ENCODE results near the gene IL32.
A peak's percentile ranks its signal among the peaks of the same experiment; 100 is the strongest.
"Not testable (repeated sequence)": the region's sequence is repeated elsewhere in the genome, so short reads cannot be mapped to it uniquely, and the experiment has no call there.

IL32 gene

DNA sequence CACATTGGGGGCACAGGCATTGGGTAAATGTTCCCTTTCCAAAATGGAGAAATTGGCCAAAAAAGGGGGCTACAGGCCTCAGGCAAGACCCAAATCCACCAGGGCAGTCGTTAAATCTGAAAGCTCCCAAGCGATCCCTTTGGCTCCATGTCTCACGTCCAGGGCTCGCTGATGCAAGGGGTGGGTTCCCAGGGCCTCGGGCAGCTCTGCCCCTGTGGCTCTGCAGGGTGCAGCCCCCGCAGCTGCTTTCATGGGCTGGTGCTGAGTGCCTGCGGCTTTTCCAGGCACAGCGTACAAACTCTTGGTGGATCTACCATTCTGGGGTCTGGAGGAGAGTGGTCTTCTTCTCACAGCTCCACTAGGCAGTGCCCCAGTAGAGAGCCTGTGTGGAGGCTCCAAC, 18.0 kb downstream of the IL32 start:
- DNase-seq; intact Hi-C loops (cut with DNase I): not testable (repeated sequence)

DNA sequence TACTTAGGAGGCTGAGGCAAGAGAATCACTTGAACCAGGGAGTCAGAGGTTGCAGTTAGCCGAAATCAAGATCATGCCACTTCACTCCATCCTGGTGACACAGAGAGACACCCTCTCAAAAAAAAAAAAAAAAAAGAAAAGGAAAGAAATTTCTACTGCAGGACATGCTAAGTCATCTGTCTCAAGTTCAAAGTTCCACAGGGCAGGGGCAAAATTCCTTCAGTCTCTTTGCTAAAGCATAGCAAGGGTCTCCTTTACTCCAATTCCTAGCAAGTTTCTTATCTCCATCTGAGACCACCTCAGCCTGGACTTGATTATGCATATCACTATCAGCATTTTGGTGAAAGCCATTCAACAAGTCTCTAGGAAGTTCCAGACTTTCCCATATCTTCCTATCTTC, 19.1 kb downstream of the IL32 start:
- intact Hi-C loops (cut with DNase I): no loop called here
- DNase-seq: no peak

DNA sequence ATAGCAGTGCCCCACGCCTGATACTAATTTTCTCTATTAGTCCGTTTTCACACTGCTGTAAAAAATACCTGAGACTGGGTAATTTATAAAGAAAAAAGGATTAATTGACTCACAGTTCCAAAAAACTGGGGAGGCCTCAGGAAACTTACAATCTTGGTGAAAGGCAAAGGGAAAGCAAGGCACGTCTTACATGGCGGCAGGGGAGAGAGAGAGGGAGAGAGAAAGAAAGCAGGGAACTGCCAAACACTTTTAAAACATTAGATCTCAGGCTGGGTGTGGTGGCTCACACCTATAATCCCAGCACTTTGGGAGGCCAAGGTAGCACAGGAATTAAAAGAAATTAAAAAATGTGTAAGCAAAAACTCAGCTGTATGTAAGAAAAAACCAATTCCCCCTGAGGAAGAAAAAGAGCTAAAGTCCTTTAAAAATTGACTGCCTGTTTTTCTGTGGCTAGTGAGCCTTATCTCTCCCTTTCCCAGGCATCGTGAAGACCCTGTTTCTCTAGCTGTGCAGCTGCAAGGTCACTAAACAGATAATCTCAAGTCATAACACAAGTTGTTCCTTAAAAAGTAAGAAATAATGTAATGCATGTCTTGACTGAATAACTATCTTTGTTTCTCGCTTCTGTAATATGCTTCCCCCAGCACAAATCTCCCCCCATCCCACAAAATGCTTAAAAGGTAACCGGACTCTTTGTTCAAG, 19.7 kb downstream of the IL32 start:
- no peak for DNase-seq
- intact Hi-C loops (cut with DNase I): no loop called here

DNA sequence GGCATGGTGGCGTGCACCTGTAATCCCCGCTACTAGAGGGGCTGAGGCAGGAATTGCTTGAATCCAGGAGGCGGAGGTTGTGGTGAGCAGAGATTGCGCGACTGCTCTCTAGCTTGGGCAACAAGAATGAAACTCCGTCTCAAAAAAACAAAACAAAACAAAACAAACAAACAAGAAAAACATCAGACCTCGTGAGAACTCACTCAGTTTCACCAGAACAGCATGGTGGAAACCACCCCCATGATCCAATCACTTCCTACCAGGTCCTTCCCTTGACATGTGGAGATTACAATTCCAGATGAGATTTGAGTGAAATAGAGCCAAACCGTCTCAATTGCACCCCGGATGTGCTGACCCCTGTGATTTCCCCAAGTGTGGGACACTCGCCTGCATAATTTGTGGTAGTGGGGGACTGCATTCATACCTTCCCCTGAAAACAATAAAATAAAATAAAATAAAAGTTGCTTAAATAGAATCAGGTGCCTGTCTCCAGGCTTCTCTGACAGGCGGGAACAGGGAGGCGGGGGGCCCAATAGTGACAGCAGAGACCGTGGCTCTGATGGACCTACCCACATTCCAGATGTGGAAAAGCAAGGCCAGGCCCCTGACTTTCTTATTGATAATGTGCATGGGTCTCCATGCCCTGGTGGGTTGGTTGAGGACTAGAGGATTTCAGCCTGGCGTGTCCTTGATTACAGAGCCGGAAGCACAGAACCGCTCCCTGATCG, 20.6 kb downstream of the IL32 start:
- intact Hi-C loops (cut with DNase I): no loop called here
- DNase-seq: no peak

DNA sequence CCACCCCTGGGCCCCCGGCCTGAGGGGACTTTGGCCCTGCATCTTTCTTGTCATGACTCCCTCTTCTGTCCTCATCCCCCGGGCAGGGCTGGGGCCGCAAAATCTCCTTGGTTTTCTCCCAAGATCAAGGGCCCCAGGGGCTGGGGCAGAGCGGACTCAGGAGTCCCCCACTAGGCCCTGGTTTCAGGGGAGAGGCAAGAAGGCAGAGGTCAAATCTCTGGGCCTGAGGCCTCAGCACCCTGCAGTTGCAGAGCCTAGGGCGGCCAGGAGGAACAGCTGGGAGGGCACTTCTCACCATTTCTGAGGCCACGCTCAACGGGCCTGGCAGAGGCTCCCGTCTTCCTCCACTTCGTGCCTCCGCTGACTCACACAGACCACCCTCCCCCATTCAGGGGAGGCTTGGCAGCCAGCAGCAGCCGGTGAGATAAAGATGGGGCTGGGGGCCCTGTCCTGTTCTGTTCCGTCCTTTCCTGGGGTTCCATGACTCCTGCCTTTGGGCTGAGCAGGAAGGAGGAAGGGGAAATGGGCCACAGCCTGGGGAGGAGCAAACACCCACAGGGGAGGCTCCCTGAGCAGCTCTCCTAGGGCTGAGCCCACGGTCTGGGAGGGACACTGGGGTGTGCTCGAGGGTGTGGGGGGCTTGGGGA, 21.3 kb downstream of the IL32 start:
- DNase-seq: no peak
- intact Hi-C loops (cut with DNase I): no loop called here

DNA sequence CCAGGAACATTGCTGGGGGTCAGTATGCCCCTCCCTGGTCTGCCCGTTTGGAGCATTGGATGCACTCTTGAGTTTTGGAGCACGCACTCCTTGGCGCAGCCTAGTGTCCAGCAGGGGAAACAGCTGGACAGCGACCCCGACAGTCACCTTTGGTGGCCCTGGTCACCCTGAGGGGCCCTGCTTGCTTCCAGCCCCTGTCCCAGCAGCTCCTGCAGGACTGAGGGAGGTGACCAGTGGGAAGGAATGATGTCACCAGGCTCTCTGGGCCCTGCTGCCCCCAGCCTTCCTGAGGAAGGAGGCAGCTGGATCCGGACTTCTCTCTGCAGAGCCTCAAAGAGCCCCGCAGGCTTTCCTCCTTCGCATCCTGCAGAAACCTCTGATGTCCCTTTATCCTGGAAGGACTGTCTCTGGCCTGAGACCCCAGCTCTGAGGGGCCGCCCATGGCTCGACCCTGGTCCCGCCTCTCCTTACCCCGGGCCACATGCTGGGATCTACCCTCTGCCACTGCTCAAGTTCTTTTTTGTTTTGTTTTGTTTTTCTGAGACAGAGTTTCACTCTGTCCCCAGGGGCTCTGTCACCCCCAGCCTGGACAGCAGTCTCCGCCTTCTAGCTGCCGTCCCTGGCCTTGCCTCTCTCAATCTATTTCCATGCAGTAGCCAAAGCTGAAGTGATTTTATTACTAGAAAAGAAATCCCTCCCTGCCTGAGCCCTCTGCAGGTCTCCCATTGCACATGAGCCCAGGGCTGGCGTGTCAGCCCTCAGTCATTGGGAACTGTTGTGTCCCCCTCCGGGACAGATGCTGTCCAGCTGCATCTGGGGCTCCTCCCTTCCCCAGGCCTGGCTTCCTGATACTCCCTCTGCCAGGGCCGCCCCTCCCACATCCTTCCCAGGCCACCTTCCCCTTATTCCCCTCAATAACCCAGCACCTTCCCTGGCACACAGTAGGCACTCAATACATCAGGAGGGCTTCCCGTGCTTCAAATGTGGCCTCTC, 22.1 kb downstream of the IL32 start:
- DNase-seq: no peak
- intact Hi-C loops (cut with DNase I): no loop called here

DNA sequence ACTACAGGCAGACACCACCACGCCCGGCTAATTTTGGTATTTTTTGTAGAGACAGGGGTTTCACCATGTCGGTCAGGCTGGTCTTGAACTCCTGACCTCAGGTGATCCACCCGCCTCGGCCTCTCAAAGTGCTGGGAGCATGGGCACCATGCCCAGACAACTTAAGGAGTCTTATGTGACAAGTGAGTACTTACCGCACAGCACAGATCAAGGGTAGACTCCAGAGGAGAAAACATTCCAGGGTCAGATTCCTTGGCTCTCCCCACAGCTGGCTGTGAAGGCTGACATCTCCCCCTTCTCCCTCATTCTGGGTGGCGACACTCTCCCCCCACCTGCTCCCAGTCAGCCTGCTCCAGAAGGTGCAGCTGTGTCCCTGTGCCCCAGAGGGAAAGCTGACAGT, 23.0 kb downstream of the IL32 start:
- DNase-seq: no peak
- intact Hi-C loops (cut with DNase I): no loop called here

DNA sequence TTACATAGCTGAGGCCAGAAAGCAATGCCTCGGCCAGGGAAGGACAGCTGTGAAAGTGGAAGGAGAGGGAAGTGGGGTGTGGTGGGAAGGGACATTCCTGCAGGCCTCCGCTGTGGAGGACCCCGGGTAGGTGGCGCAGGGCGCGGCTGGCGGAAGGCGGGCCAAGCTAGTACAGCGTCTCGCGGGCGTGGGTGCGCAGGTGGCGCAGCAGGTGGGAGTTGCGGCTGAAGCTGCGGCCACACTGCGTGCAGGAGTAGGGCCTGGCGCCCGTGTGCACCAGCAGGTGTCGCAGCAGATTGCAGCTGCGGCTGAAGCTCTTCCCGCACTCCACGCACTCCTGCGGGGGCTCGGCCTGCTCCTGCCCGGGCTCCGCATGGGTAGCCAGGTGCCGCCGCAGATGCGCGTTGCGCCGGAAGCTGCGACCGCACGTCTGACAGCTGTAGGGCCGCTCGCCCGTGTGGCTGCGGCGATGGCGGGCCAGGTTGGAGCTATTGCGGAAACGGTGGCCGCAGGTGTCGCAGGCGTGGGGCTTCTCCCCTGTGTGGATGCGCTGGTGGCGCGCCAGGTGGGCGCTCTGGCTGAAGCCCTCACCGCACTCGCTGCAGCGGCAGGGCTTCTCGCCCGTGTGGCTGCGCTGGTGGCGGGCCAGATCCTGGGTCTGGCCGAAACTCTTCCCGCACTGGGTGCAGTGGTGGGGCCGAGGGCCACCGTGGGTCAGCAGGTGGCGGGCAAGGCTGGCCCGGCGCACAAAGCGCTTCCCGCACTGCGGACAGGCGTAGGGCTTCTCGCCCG, 23.7 kb downstream of the IL32 start:
- intact Hi-C loops (cut with DNase I): no loop called here
- no peak for DNase-seq

DNA sequence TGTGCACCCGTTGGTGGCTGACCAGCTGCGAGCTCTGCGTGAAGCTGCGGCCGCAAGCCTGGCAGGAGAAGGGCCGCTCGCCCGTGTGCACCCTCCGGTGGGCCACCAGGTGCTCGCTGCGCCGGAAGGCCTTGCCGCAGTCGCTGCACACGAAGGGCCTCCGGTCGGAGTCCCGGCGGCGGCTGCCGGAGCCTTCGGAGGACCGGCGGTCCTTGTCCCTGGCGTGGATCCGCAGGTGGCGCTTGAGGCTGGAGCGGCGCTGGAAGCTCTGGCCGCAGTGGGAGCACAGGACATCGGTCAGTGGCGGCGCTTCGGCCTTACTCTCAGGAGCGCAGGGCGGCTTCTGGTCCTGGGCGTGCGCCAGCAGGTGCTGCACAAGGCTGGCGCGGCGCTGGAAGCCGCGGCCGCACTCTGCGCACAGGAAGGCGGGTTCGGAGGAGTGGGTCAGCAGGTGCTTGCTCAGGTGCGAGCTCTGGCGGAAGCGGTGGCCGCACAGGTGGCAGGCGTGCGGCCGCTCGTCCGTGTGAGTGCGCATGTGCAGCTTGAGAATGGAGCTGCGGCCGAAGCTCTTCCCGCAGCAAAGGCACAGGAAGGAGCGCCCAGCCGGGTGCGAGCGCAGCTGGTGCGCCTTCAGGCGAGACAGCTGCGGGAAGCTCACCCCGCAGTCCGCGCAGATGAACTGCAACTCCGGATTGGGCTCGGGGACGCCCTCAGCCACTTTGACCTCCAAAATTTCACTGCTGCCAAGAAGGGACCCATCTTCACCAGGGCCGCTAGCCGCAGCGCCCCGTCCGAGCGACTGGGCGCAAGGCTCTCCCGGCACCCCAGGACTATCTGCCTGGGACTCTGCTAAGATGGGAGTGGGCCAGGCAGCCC, 24.5 kb downstream of the IL32 start:
- no peak for DNase-seq
- intact Hi-C loops (cut with DNase I): no loop called here

DNA sequence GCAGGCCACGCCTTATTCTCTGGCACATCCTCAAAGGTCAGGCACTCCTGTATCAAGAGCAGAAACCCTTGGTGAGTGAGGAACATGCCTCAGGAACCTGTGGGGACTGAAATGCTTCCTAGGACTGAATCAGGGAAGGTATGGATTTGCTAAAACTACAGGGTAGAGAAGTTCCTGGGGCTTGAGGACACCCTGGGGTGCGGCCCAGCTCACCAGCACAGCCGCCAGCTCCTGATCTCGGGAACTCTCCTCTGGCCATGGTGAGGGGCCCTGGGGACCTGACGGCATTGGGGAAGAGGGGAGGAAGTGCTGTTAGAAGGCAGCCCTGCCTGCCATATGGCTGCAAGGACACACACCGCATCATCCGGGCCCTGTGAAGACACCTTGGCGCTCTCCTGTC, 26.1 kb downstream of the IL32 start:
- no peak for DNase-seq
- intact Hi-C loops (cut with DNase I): no loop called here

DNA sequence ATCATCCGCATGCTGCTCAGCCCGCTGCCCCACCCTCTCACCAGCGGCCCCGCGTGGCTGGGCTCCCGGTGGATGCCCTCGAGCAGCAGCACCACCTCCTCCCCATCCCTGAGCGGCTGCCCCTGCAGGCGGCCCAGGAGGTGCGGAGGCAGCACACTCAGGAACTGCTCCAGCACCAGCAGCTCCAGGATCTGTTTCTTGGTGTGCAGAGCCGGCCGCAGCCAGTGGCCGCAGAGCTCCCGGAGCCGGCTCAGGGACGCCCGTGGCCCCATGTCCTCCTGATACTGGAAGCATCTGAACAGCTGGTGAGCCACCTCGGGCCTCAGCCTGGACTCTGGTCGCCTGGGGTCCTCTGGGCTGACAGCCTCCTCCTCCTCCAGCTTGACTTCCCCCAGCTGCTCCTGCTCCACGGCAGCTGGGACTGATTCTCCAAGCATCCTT, 27.1 kb downstream of the IL32 start:
- intact Hi-C loops (cut with DNase I): no loop called here
- DNase-seq: no peak

DNA sequence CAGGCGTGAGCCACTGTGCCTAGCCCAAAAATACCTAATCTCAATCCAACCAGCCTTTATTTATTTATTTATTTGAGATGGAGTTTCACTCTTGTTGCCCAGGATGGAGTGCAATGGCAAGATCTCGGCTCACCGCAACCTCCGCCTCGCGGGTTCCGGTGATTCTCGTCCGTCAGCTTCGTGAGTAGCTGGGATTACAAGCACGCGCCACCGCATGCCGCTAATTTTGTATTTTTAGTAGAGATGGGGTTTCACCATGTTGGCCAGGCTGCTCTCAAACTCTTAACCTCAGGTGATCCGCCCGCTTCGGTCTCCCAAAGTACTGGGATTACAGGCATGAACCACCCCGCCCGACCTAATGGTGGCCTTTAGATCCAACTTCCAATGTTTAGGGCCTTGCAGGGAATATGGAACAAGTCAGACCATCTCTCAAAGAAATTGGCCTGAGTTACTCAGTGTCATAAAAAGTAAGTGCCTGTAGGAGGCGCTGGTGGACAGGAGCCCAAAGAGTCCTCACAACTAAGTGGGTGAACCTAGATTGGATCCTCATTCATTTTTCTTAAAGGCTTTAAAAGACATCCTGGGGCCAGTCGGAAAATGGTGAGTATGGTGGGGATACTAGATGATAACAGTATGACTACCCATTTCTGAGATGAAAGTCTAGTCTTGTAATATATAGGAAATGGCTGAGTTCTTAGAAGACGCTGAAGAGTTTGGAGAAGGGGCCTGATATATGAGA, 29.0 kb downstream of the IL32 start:
- DNase-seq: peak in 6 of 42 donors; percentile 17 to 55 (median 26)

DNA sequence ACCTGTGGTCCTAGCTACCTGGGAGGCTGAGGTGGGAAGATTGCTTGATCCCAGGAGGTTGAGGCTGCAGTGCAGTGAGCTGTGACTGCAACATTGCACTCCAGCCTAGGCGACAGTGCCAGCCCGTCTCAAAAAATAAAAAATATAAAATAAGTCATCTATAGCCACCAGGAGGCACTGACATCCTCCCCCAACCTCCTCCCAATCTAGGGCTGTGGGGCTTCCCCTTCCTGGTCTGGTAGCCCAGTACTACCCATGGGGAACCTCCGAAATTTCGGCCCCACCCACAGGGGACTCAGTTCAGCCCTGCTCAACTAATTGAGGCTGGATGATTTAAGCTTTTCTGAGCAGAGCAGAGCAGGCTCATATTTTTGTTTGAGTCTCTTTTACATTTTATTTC, 30.4 kb downstream of the IL32 start:
- DNase-seq: peak in 1 of 42 donors; percentile 11
- intact Hi-C loops (cut with DNase I): no loop called here

More for the DNA sequence above, 29.0 kb downstream of the IL32 start:
- intact Hi-C loops (cut with DNase I): no loop called here

DNA sequence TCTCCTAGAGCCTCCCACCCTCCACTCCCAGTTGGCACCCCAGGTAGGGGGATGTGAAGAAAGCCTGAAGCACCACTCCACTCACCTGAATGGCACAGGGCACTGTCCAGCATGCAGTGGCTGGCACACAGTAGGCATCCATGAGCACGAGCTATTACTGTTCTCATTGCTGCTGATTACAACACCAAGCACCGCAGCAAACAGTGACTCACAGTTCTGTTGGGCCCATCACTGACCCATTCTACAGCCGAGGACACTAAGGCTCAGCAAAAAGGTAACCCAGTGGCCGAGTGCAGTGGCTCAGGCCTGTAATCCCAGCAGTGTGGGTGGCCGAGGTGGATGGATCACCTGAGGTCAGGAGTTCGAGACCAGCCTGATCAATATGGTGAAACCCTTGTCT, 30.9 kb downstream of the IL32 start:
- intact Hi-C loops (cut with DNase I): no loop called here
- no peak for DNase-seq

DNA sequence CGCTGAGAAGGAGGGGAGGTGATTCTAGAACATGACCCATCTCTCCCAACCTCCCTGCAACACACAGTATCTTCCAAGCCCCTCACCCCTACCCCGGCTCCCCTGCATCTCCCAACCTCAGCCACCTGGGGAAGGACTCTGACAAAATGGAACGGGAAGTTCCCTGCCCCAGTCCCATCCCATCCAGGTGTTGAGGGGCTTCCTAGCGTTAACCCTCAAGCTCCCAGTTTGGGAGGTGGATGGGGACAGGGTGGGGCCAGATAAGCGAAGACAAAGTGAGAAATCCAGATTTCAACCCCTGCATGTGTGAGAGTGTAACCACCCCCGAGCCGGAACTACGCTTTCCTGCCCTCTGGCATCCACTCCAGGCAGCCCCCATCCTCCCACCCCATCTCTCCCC, 31.8 kb downstream of the IL32 start:
- no peak for DNase-seq
- intact Hi-C loops (cut with DNase I): no loop called here

DNA sequence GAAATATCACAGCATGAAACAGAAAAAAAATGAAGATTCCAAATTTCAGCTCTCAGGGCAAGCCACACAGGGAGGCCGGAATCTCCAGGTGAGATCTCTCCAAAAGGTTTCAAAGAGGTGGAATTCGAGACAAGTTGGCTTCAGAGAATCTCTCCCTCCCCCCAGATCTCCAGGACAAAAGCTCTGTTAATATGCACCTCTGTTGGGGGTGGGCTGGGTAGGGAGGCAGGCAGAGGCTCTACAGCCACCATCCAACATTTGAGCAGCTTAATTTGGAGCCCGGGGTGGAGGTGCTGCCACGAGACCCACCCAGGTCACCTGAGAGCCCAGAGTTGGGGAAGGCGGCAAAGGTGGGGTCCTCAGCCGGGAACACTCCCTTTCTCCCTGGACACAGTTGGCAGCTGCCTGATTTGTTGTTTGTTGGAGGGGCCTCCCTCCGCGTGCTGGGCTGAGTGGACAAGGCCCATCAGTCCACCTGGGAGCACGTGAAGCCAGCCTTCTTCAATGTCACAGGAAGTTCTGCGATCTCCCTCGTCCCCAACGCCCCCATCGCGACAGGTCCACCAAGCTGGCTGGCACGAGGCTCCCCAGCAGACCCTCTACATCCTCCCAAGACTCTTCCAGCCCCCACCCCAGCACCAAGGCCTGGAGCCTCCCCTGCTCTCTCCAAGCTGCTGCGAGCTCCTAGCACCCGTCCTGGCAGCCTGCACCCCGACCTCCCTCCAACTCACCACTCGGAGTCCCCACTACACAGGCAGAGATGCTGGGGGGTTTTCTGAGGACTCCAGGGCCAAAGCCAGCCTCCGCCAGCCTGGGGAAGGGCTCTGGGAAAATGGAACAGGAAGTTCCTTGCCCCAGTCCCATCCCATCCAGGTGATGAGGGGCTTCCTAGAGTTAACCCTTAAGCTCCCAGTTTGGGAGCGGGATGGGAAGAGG, 33.3 kb downstream of the IL32 start, which contains the start of gene ZSCAN10:
Gene ZSCAN10 (minus strand): TSS at position 836 of the 936 bp plus-strand sequence. CDS start 6,357 bp downstream, outside the sequence.
- no peak for DNase-seq
- intact Hi-C loops (cut with DNase I): no loop called here

Measured in head of caudate nucleus (tissue), 42 donors.